ENCODE results near the gene TAGLN.
"Not testable (repeated sequence)": the region's sequence is repeated elsewhere in the genome, so short reads cannot be mapped to it uniquely, and the experiment has no call there.

Gene TAGLN

DNA sequence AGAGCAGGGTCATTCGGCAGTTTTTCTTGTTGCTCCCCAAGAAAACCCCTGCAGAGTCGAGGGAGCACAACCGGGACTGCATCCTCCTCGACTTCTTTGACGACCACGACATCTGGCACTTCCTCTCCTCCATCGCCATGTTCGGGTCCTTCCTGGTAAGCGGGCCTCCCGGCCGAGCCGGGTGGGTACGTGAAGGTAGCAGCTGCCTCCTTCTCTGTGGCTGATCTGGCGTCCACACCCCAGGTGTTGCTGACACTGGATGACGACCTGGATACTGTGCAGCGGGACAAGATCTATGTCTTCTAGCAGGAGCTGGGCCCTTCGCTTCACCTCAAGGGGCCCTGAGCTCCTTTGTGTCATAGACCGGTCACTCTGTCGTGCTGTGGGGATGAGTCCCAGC lies 3.4 kb upstream of the TAGLN start:
- DNase-seq (ENCODE audit: low spot score), result no peak

GRCh38 chr11:117197006-117197405 lies 2.2 kb upstream of the TAGLN start:
- no peak for DNase-seq (ENCODE audit: low spot score)

- DNase-seq (ENCODE audit: low spot score), result no peak
Observed at GRCh38 chr11:117197516-117198456, 1.4 kb upstream of the TAGLN start.

GRCh38 chr11:117198613-117199012 lies 557 bp upstream of the TAGLN start:
- no peak for DNase-seq (ENCODE audit: low spot score)

GRCh38 chr11:117199916-117200812 lies 994 bp downstream of the TAGLN start:
- no peak for DNase-seq (ENCODE audit: low spot score)

- no peak for DNase-seq (ENCODE audit: low spot score)
Observed at GRCh38 chr11:117200813-117201657, 1.9 kb downstream of the TAGLN start.

GRCh38 chr11:117201658-117202305 lies 2.6 kb downstream of the TAGLN start:
- DNase-seq (ENCODE audit: low spot score), result no peak

GRCh38 chr11:117202386-117203068 lies 3.4 kb downstream of the TAGLN start:
- no peak for DNase-seq (ENCODE audit: low spot score)

- no peak for DNase-seq (ENCODE audit: low spot score)
Observed at GRCh38 chr11:117203069-117203407, 3.9 kb downstream of the TAGLN start.

GRCh38 chr11:117204283-117205080 lies 5.3 kb downstream of the TAGLN start:
- DNase-seq (ENCODE audit: low spot score), result no peak

DNA sequence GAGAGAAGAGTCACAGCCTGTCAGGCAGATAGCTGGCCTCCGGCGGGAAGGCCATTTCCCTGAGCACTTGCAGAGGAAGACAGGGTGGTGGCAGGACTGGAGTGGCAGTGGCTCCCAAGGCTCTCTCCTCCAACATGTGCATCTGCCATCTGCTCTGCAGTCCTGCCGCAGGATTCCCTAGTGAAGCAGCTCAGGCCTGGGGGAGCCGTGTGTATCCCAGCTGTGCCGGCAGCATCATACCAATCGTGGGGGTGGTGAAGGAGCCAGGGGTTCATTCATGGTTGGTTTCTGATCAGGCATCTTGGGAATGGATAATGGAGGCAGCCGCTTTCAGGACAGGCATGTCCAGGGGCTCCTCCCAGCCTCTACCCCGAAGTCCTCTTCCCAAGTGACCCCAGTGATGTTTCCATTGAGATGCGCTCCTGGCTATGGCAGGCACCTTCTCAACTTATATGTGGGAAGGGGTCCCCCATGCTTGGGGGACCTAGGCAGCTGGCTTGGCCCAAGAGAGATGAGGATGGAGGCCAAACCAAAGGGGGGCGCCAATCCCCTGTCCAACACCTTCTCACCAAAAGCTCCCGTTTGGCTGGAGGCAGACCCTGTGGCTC lies 6.1 kb downstream of the TAGLN start:
- DNase-seq (ENCODE audit: low spot score), result no peak

DNA sequence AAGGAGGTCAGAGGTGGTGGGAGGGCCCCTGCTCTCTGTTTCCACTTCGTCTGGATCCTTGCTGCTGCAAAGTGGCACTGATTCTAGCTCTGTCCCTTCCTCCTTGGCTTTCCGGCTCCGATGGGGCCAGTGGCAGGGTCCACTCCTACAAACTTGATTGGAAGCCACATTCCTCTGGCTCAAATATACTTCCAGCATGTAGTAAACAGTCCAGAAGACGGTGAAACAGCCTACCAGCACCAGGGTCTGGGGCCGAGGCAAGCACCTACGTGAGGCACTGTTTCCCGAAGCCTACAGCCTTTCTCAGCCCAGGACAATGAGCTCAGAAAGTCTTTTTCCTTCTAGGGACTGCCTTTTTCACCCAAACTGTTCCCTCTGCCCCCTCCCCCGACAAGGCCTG lies 6.9 kb downstream of the TAGLN start:
- not testable (repeated sequence) for DNase-seq (ENCODE audit: low spot score)

DNA sequence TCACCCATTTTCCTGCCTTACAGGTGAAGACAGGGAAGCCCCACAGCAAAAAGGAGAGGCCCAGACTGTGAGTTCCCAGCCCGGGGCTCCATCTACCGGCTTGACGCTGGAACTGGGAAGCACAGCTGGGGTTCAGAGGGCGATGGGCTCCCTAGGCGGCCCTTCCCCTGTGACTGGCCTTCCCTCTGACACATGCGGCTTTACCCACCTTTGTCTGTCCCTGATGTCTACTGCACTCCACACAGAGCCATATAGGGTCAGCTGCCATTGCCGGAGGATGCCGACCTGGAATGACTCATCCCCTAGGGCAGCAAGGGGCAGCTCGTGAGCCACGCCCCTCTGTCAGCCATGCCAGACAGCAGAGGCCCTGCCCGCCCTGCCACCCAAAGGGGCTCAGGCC lies 7.7 kb downstream of the TAGLN start:
- not testable (repeated sequence) for DNase-seq (ENCODE audit: low spot score)

DNA sequence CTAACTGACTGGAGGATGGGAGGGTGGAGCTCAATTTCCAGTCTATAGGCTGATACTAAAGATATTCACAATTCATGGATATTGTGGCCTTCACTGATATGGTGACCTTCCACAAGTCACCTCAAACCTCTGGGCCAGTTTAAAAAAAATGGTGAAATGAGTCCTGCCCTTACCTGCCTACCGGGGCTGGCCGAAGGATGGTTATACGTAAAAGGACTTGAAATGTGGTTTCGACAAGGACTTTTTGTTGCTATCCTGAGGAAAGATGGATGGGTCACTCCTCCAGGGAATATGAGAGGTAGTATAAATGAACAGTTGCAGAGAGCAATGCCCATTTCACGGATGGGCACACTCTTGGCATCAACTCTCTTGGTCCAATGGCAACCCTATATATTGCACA lies 8.3 kb downstream of the TAGLN start:
- DNase-seq (ENCODE audit: low spot score), result not testable (repeated sequence)

DNA sequence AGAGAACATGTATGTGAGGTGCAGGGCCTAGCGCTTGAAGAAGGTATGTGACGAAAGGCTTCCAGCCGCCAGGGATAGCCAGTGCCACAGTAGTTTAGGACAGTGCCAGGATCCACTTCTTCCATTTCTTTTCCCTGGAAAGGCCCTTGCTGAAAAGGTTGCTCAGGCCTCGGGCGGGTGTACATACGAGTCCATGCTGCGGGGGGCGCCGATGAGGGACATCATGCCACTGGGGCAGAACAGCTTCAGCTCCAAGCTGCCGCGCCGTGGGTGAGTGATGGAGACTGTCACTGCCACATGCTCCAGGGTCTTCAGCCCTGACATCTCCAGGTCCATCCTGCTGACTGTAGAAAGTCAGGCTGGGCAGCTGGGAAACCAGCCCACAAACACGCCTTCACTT lies 9.5 kb downstream of the TAGLN start:
- DNase-seq (ENCODE audit: low spot score), result not testable (repeated sequence)

DNA sequence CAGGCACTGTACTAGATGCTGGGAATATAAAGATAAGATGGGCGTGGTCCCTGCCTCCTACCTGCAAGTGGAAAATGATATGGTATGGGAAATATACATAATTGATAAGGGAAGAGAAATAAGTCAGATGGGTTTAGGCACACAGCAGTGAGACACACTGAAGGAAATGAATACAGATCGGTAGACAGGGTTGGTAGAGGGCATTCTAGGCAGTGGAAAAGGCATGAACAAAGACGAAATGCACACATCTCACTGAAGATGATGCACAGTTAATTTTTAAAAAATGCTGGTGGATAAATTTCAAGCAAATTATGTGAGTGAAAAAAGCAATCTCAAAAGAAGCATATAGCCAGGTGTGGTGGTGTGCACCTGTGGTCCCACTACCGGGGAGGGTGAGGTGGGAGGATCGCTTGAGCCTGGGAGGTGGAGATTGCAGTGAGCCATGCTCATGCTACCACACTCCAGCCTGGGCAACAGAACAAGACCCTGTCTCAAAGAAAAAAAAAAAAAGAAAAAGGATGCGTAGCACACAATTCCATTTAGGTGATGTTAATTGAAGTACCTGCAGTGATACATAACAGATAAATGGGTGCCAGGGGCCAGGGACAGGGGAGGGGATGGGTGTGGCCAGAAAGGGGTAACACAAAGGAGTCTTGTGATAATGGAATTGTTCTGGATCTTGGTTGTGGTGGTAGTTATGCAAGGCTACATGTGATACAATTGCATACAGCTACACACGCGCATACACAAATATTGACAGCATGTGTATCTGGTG lies 10.4 kb downstream of the TAGLN start:
- not testable (repeated sequence) for DNase-seq (ENCODE audit: low spot score)

- no peak for DNase-seq (ENCODE audit: low spot score)
Observed at GRCh38 chr11:117210620-117211019, 11.4 kb downstream of the TAGLN start.

- DNase-seq (ENCODE audit: low spot score), result no peak
Observed at GRCh38 chr11:117212697-117213355, 13.7 kb downstream of the TAGLN start.
